Left renal pelvis (tissue), 4 donors: ENCODE measurements around the gene KCNJ8. TPM values are rescaled to one million over a fixed set of nuclear protein-coding genes. Genes with fewer than 3 reads are reported as not detected.
"Not testable (repeated sequence)": the region's sequence is repeated elsewhere in the genome, so short reads cannot be mapped to it uniquely, and the experiment has no call there.

Experiments
- DNase-seq, 4 donors: peaks; one replicate each; pipeline ENCODE4 v3.0.0-alpha.2; 2013; ENCODE audit warnings: low read depth in 4 of 4, low spot score in 3 of 4
- polyA plus RNA-seq, 4 donors: library from polyadenylated mRNA; unstranded; fragments of 120-200 nt; gene quantifications; one replicate each; pipeline ENCODE4 v1.2.1, GENCODE V29; 2013; ENCODE audit not compliant: insufficient read length in 4 of 4

Gene KCNJ8
- polyA plus RNA-seq = 10 to 100 TPM; 15.6 to 22.9 (median 17.2) TPM

GRCh38 chr12:21774358-21775132 lies at the start of gene KCNJ8:
Gene KCNJ8 (minus strand): TSS chr12:21774706. CDS start chr12:21773616, 1,090 bp downstream.
- peak in 3 of 4 donors; percentile 58 to 63 (median 59) for DNase-seq

- no peak for DNase-seq
These were observed 49.1 kb upstream of the KCNJ8 start for GRCh38 chr12:21823581-21823980.

DNA sequence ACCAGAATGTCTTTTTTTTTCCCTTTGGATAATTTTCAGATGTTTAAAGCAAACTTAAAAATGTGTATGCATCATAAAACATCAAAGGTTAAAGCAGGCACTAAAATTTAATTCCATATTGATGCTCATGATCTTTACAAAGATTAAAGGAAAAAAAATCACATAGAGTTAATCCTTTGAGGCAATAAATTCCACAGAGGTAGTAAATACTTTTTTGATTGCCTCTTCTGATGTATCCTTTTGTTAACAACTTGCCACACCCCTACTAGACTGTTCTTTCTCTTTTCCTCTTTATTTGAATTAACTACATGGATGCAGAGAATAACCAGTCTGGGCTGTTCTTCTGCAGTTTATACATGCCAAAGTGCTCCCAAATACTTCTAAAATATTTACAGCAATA lies 45.2 kb upstream of the KCNJ8 start:
- DNase-seq = no peak

DNA sequence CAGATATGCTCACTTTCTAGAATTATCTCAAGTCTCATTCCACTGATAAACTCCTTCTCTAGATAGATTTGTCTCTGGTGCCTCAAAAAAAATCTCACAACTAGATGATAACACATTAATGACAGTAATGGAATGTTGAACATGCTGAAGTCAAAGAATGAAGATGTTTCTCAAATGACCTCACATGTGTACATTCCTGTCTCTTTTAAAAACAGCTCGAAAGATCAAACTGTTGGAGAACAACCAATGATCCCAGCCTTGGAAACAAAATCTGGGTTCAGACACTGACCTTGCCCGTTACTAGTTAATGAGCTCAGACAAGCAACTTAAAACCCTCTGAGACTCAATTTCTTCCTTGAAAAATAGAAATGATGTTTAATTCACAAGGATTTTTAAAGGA lies 44.7 kb upstream of the KCNJ8 start:
- peak in 1 of 4 donors; percentile 35 for DNase-seq

DNA sequence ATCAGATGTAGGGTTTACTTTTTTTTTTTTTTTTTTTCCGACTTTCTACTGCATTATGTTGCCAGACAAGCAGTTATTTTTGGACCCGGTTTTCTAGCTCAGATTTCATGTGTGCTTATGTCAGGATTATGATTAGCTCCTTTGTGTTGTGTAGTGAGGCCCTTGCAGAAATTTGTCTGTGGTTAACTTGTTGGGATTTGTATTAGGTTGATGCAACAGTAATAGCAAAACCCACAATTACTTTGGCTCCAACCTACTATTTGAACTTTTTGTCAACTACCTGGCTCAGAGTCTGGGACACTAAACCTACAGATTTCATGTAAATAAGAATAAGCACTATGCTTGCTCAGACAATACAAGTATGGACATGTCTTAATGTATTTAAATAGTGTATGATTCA lies 44.1 kb upstream of the KCNJ8 start:
- DNase-seq = no peak

DNA sequence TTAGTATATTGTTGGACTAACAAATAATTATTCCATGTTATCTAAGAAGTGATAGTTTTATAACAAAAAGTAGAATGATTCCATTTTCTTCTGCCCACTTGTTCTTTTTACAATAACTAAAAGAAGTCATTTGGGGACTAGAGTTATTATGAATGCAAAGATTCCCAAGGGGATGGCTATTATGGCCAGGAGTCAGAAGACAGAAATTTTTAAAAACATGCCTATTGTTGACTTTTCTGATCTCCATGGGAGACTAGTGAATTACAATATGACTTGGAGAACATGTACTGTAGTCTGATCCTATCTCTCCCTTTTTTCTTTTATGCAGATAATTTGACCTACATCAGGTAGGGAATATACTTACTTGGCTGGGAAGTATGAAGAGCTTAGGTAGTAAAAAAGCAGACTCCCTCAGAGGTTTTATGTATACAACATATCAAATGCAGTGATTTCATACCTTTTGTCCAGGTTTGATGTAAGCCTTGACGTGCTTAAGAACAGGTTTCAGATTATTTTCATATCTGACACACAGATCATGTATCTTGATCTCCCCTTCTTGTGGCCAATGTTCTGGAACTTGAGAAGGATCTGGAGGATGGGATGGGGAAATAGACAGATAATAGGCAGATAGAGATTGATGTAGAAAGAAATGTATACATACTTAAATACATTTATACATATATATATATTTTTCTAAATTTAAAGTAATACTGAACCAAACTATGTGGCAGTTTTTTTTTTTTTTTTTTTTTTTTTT lies 41.0 kb upstream of the KCNJ8 start:
- no peak for DNase-seq

DNA sequence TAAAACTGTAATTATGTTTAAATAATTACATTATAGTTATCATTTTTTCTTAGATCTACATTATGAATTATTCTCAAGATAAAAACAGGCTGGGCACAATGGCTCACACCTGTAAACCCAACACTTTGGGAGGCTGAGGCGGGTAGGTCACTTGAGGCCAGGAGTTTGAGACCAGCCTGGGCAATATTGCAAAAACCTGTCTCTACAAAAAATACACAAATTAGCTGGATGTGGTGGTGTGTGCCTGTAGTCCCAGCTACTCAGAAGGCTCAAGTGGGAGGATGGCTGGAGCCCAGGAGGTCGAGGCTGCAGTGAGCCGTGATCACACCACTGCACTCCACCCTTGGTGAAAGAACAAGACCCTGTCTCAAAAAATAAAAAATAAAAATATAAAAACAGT lies 40.3 kb upstream of the KCNJ8 start:
- DNase-seq = no peak

- no peak for DNase-seq
These were observed 39.8 kb upstream of the KCNJ8 start for GRCh38 chr12:21814327-21814726.

GRCh38 chr12:21813751-21814150 lies 39.2 kb upstream of the KCNJ8 start:
- DNase-seq = no peak

DNA sequence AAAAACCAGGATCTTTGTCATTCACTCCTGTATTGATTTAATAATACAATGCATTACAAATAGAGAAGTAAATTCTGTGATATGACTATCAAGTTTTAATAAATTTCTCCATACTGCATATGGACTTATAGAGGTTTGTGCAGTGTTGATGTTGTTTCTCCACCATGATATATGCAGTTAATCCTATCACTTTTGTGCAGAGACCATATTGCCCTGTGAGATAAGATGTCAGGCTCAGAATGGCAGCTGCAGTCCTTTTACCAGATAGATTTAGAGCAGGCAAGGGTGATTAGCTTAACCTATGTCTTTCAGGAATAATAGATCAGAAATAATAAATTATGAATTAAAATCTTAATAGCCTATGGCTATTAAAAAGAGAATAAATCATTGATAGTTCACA lies 38.6 kb upstream of the KCNJ8 start:
- DNase-seq = no peak

- DNase-seq = not testable (repeated sequence)
These were observed 37.8 kb upstream of the KCNJ8 start for GRCh38 chr12:21812340-21812739.

DNA sequence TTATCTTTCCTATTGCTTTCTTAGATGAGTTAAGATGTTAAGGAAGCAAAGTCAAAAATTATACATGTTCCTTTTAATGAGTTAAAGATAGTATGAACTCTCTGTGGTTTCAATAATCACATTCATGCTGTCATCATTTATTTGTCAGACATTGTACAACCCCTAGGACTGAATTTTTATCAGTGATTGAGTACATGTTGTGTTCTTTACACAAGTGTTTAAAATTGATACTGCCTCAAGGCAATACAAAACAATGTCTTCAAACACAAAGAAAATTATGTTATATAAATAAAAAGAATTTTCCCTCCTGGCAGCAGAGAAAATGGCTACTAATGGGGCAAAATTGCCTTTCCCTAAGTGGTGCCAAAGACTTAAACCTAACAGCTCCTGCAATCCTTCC lies 34.6 kb upstream of the KCNJ8 start:
- no peak for DNase-seq

GRCh38 chr12:21806255-21806654 lies 31.7 kb upstream of the KCNJ8 start:
- no peak for DNase-seq

DNA sequence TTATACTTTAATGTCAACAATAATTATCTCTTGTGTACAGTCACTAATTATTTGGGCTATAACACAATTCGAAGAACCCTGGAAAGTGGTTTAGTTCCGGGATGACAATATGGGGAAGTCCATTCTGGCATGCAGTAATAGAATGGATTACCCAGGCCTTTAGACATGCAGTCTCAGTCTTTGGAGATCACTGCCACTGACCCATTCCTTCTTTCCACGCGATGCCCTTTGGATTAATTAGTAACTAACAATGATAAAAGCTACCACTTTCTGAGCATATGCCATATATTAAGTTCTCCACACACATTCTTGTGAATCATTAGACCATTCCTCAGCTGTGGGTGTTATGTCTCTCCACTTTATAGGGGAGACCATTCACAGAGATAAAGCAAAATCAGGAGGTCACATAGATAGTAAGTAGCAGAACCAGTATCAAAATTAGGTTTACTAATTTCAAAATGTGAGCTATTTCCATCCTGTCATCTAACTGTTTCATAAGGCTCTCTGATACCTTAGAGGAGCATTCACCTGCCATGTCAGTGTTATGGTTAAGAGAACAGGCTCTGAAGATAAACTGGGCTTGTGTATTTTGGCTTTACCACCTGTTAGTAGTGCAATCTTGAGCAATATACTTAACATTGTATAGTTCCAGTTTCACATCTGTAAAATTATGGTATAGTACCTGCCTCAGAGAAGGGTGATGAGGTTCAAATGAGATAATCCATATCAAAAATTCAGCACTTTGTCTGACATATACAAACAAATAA lies 27.2 kb upstream of the KCNJ8 start:
- DNase-seq = no peak

DNA sequence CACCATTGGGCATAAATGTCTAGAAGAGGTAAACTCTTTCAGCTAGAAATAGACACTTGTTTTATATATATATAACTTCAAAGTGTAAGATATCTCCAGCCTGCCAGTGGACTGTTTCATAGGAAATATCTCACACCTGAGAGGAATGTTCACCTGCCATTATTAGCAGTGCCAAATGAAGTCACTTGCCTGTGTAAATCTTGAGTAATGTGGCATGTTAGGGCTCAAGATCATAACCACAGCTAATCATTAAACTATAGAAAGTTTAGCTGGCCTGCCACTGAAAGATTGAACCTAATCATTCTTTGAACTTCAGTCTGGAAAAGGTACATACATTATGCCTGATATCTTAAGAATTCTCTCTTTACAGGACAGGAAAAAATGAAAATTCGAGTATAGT lies 25.5 kb upstream of the KCNJ8 start:
- DNase-seq = no peak

- no peak for DNase-seq
These were observed 23.0 kb upstream of the KCNJ8 start for GRCh38 chr12:21797539-21797938.

DNA sequence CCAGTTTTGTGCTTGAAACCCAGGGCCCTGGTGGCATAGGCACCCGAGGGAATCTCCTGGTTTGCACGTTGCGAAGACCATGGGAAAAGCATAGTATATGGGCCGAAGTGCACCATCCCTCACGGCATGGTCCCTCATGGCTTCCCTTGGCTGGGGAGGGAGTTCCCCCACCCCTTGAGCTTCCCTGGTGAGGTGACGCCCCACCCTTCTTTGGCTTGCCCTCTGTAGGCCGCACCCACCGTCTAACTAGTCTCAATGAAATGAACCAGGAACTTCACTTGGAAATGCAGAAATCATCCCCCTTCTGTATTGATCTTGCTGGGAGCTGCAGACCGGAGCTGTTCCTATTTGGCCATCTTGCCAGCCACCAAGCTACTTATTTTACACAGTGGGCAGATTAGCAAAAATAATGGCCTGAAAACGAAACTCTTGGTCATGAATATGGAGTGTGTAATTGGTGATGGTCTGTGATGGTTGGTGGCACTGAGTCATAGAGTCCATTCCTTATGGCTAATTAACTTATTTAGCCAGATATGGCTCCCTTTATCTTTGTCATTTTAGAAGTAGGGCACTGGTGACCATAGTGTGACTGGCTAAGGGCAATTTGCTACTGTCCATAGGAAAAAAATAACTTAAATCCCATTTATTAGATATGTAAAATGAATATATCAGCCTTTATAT lies 21.3 kb upstream of the KCNJ8 start:
- no peak for DNase-seq

GRCh38 chr12:21794807-21795595 lies 20.5 kb upstream of the KCNJ8 start:
- not testable (repeated sequence) for DNase-seq

GRCh38 chr12:21789687-21790086 lies 15.2 kb upstream of the KCNJ8 start:
- not testable (repeated sequence) for DNase-seq
